Kasumi-1 (cell line): ENCODE measurements around the gene TECTA.
"Not testable (repeated sequence)": the region's sequence is repeated elsewhere in the genome, so short reads cannot be mapped to it uniquely, and the experiment has no call there.

Experiments used
- DNase-seq, 2 experiments: peaks; one replicate each; lab custom pipeline; 2025; lab: John Stamatoyannopoulos, UW

The TECTA gene

DNA sequence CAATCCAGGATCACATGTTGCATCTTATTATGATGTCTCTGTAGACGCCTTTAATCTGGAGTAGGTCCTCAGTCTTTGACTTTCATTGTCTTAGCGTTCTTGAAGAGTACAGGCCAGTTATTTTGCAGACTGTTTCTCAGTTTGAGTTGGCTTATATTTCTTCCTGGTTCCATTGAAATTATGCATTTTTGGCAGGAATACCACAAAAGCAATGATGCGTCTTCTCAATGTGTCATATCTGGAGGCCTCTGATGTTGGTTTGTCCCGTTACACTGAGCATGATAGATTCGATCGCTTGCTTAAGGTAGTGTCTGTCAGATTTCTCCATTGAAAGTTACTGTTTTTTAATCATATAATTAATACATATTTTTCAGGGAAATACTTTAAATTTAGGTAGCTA lies 30.6 kb downstream of the TECTA start:
- no peak for DNase-seq

DNA sequence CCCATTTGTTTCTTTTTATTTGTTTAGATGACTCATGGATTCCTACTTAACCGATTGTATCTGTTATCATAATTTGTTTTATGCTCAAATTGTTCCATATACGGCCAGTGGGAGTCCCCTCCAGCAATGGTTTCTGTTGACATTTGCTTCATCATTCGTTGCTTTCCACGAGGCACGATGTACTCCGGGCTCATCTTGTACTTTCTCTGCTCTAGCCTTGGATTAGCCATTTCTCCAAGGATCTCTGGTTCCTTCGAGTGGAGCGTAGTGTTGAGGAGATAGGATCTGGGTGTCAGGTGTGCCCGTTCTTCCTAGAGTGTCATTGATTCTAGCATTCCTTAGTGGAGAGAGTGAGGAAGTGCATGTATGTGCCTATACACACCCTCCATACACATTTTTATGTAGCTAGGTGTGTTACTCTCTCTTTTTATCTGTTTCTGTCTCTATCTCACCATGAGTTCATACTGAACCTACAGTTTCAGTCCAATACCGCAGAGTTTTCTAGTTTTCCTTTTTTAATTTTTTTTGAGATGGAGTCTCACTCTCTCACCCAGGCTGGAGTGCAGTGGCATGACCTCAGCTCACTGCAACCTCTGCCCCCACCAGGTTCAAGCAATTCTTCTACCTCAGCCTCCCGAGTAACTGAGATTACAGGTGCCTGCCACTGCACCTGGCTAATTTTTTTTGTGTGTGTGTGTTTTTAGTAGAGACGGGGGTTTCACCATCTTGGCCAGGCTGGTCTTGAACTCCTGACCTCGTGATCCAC lies 31.4 kb downstream of the TECTA start:
- DNase-seq = no peak

DNA sequence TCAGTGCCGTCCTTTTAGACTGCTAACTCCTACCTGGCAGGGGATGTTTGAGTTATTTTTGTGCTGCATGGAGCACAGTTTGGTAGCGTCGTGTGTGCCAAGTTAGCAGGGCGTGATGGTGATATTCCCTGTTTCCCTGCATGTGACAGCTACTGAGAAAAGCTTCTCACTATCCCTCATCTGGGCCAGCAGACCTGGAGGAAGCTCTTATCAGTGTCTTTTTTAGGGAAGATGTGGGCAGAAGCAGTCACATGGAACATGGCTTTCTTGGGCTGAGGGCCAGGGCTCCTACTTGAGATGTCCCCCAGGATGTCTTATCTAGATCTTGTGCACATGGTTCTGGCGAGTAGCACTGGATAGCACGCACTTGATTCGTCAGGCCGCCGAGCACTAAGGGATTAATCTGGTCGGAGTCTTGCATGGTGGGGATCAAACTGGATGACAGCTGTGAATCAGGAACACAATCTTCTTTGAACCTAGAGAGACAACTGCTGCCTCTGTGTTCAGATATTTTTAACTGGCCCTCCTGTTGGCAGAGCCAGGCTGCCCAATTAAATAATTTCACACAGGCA lies 33.8 kb downstream of the TECTA start:
- no peak for DNase-seq

DNA sequence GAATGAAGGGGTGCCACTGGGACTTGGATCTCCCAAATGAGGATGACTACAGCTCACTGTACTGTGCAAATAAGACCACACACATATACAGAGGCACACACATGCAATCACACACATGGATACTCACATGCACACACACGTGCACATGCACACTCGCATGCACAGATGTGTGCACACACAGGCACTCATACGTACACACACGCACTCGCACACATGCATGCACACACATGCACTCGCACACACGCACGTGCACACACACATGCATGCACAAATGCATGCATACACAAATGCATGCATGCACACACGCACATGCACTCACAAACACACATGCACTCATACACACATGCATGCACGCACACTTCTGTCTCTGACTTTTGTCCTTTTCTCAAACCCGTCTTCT lies 36.0 kb downstream of the TECTA start:
- DNase-seq = no peak

DNA sequence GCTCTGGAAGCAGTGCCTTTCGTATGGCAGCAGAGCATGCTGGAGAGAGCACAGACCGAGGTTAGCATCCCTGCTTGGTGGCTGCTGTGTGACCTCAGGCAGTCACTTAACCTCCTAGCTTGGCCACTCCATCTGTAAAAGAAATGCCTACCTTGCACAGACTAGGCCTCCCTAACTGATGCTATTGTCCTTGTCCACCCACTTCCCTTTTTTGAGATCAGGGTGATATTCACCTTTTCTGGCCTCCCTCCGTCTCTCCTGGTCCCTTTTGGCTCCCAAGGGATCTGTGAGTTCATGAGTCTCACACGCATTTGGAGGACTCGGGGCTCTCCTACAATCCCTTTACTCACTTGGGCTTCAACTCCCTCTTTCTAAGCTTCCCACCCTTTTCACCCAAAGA lies 37.2 kb downstream of the TECTA start:
- no peak for DNase-seq

DNA sequence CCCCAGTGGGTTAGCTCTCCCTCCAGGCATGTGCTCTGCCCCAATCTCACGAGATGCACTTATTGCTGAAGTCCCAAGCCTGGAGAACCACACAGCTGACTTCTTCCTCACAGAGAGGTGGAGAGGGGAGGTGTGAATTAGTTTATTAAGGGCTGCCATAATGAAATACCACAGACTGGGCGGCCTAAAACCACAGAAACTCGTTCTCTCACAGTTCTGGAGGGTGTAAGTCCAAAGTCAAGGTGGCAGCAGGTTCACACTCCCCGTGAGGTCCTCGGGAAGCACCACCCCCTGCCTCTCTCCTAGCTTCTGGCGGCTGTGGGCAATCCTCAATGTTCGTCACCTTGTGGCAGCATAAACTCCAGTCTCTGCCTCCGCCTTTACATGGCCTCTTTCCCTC lies 39.3 kb downstream of the TECTA start:
- no peak for DNase-seq

DNA sequence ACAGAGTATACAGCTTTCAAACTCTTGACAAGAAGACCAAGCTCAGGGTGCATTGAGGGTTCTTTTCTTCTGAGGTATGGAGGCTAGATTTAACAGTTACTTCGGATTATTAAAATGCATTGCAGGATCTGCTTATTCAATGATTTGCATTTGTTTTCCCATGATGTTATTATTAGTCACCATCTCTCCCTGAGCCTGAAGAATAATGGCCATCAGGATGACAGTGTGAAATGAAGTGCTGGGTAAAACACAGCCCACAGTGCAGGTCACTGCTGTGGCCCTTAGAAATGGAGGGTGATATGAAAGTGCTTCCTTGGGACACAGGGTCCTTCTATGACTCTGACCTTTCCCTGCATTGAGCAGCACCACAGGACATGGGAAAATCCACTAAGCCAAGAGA lies 40.0 kb downstream of the TECTA start:
- no peak for DNase-seq

DNA sequence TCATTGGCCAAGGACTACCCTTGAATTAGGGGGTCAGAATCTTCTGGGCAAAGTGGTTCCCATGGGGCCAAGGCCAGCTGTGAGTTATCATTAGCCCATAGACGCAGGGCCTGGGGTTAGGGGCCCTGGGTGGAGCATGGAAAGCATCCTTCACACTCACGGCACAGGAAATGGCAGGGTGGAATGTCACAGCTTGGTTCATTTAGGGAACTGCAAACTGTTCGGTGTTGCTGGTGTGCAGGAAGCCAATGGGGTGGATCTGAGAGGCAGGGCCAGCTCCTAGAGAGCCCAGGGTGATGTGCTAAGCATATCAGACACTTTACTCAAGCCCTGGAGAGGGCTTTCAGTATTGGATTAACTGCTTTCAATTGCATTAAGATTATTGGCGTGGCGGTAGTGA lies 42.9 kb downstream of the TECTA start:
- no peak for DNase-seq

DNA sequence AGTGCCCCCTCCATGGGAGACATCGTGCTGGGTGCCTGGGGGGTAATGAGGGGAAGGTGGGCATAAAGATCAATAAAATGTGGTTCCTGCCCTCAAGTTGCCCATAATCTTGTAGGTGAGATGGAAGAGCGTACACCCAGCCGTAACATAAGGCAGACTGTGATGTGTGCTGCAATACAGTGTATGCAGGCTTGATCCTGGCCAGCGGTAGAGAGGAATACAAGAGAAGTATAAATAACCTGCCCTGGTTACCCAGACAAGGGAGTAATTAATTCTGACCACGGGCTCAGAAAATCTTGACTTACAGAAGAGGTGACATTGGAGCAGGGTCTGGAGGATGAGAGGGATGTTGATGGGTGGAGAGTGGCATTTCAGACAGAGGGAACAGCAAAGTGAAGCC lies 43.7 kb downstream of the TECTA start:
- DNase-seq = no peak

DNA sequence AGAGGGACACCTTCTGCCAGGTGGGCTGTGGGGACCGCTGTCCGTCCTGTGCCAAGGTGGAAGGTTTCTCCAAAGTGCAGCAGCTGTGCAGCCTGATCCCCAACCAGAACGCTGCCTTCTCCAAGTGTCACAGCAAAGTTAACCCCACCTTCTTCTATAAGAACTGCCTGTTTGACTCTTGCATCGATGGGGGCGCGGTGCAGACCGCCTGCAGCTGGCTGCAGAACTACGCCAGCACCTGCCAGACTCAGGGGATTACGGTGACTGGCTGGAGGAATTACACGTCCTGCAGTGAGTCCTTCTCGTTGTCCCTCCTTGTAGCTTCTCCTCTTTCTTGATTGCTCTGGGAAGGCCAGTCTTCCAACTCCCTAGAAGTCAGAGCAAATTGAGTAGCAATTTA lies 44.8 kb downstream of the TECTA start:
- DNase-seq = no peak

DNA sequence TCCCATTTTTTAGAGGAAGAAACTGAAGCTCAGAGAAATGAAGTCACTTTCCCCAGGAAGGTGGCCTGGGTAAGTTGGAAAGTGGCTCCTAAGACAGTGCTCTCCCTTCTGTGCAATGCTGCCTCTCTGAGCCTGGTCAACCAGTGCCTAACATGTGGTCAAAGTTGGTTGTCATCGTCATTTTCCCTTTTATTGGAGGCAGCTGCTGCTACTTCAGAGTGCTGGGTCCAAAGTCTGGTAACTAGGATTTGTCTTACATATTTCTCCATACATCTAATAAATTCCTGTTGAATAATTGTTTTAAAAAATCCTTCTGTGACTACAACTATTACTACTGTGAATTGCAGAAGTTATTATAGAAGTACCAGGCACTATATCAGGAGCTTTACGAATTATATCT lies 48.1 kb downstream of the TECTA start:
- DNase-seq = no peak

DNA sequence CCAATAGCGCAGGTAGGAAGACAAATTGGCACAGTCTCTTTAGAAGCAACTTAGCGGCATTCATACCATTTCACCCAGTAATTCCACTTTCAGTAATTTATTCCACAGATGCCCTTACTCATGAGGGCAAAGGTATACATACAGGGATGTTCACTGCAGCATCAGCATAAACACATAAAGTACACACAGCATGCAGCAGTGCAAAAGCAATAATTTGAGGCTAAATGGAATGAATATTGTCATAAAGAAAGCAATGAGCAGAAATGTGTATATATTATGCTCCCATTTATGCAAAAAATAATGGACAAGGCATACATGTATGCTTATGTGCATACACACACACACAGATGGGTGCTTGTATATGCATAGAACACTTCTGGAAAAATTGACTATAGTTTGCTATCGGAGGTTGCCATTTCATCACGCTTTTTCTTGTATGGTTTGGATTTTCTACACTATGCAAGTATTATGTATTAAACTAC lies 50.2 kb downstream of the TECTA start:
- no peak for DNase-seq

DNA sequence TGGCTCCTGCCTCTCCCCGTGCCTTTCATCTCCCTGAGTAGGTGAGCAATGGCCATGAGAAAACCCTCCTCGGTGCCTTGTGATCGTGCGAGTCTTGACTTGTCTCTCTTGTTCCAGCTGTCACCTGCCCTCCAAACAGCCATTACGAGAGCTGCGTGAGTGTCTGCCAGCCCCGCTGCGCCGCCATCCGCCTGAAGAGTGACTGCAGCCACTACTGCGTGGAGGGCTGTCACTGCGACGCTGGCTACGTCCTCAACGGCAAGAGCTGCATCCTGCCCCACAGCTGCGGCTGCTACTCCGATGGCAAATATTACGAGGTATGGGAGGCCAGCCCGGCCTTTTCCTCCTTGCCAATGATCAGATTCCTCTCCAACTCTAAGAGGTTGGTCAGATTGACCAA lies 51.7 kb downstream of the TECTA start:
- DNase-seq = no peak

DNA sequence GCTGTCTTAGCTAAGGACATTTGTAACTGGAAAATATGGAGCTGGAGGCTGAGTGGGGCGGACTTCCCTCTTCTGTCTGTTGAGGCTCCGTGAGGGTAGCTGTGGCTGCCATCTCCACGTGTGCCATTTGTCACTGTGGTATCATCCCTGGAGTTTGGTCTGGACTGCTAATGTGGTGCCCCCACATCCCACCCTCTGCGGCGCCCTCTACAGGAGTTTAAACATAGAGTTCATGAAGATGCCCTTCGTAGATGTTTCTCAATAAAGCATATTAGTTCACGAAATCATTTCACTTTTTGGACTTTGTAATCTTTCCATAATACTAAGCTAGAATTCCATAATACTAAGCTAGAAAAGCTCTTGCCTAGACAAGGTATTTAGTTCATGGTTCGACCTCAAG lies 52.4 kb downstream of the TECTA start:
- no peak for DNase-seq

DNA sequence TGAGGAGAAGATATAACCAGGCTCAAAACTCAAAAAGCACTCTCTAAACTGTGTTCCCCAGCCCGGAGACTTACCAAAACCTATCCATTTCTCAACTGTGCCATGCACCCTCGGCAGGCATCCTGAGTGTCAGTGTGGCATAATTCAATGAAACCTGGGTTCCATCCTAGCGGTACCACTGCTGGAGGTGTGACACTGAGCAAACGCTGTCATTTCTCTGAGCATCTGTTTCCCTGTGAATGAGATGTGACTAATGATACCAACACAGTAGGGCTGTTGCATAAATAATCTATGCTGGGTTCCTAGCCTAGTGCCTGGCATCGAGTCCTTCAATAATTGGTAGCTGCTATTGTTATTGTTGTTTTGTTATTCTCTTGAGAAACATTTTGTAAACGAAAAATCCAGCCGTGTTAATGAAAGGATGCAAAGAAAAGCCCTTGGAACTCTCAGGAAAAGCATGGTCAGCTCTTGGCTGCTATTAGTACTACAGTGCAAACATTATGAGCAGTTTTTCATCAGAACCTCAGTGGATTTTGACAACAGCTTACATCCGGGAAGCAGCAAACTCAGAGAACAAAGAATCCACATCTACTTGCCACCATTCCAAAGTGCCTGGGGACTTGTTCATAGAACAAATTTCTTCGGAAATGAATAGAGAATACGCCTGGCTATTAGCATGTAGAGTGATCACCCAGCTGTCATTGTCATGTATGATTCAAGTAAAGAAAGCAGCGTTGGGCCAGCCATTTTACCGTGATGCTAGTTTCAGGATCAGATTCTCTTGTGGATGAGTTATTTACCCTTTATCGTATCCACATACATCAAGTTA lies 53.7 kb downstream of the TECTA start:
- DNase-seq = no peak

DNA sequence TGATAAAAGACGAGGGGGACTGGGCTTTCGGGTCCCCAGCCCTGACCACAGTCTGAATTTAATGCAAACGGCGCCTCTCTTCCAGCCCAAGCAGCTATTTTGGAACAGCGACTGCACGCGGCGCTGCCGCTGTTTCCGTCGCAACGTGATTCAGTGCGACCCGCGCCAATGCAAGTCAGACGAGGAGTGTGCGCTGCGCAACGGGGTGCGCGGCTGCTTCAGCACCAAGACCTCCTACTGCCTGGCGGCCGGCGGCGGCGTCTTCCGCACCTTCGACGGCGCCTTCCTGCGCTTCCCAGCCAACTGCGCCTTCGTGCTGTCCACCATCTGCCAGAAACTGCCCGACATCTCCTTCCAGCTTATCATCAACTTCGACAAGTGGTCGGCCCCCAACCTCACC lies 56.7 kb downstream of the TECTA start:
- no peak for DNase-seq

DNA sequence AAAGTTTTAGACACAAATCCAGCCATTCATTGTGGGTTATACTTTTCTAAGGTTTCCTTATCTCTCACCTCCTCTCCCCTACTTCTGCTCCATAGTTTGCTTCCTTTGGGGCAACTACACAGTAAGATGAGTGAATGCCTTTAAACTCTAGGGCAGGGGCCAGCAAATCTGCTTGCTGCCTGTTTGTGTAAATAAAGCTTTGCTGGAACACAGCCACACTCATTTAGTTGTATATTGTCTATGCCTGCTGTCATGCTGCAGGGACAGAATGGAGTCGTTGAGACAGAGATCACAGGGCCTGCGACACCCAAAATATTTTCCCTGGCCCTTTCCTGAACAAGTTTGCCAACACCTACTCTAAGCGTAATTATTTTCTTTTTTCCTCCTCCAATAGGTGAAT lies 58.7 kb downstream of the TECTA start:
- no peak for DNase-seq

DNA sequence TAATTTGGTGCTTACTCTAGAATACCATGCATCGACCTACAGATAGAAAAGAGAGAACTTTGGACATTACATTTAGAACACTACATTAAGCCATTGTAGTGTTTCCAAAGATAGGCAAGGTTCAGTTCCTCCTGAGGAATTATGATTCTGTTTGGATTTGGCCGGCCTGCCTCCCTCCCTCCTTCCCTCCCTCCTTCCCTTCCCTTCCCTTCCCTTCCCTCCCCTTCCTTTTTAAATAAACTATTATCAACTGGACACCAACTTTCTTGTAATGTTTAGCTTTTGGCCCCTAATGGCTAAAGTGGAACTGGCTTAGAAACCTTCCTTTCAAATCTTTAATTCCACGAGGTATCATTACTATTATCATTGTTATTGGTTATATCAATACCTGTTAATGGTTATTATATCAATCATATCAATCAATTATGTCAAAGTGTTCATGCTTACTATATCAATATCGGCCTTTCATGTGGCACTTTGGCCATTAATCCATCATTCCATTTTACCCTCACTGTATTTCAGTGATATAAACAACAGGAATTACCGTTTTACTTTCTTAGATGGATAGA lies 60.4 kb downstream of the TECTA start:
- no peak for DNase-seq

DNA sequence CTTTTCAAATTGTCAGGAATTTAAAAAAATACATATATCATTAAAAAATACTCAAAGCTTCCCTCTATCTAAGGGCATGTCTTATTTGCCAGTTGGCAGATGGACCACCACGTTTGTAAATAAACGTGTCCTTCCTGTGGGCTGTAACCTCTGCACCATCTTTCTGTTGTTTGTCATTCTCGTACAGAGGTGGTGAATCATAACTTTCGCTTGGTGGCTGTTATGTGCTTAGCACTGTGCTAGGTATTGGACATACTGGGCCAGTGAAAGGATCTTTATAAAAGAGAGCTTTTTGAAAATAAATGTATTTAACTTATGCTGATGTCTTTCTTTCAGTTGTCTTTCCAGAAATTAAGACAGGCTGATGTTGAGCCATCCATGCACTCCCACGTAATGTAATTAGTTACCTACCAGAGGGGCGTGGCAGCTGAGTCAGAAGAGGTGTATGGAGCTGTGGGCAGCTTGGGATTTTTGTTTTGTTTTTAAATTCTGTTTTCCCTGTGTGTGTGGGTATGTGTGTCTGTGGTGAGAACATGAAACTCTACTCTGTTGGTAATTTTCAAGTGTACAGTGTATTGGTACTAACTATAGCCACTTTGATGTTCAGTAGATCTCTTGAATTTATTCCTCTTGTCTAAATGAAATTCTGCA lies 62.7 kb downstream of the TECTA start:
- DNase-seq = no peak

DNA sequence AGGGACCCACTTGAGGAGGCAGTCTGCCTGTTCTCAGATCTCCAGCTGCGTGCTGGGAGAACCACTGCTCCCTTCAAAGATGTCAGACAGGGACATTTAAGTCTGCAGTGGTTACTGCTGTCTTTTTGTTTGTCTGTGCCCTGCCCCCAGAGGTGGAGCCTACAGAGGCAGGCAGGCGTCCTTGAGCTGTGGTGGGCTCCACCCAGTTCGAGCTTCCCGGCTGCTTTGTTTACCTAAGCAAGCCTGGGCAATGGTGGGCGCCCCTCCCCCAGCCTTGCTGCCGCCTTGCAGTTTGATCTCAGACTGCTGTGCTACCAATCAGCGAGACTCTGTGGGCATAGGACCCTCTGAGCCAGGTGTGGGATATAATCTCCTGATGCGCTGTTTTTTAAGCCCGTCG lies 76.6 kb downstream of the TECTA start:
- not testable (repeated sequence) for DNase-seq

DNA sequence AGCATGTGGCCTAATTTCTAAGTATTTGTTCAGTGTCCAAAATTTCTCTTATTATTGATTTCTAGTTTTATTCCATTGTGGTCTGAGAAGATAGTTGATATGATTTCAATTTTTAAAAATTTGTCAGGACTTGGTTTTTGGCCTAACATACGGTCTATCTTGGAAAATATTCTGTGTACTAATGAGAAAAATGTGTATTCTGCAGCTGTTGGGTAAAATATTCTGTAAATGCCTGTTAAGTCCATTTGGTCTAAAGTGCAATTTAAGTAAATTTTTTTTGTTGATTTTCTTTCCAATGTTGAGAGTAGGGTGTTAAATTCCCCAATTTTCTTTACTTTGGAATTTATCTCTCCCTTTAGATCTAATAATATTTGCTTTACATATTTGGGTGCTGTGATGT lies 78.3 kb downstream of the TECTA start:
- DNase-seq = no peak

DNA sequence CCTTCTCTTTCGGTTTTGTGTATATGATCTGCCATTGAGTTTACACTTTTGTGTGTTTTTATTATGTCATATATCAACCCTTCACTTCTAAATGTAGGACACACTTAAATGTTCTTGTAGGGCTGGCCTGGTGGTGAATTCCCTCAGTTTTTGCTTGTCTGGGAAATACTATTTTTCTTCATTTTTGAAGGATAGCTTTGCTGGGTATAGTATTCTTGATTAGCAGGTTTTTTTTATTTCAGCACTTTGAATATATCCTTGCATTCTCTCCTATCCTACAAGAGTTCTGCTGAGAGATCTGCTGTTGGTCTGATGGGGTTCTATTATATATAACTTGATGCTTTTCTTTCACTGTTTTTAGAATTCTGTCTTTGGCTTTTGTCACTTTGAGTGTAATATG lies 79.1 kb downstream of the TECTA start:
- DNase-seq = no peak
